ENCODE results near the gene TIGD6.

Gene TIGD6

DNA sequence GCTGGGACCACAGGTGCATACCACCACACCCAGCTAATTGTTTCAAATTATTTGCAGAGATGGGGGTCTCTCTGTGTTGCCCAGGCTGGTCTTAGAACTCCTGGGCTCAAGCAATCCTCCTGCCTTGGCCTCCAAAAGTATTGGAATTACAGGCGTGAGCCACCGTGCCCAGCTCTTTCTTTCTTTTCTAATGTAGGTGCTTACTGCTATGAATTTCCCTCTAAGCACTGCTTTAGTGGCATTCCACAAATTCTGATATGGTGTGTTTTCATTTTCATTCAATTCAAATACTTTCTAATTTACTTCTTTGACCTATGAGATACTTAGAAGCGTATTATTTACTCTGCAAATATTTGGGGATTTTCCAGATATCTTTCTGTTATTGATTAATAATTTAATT, 15.0 kb upstream of the TIGD6 start:
- no peak for FAIRE-seq

GRCh38 chr5:150014456-150014855, 14.0 kb upstream of the TIGD6 start:
- FAIRE-seq: no peak

DNA sequence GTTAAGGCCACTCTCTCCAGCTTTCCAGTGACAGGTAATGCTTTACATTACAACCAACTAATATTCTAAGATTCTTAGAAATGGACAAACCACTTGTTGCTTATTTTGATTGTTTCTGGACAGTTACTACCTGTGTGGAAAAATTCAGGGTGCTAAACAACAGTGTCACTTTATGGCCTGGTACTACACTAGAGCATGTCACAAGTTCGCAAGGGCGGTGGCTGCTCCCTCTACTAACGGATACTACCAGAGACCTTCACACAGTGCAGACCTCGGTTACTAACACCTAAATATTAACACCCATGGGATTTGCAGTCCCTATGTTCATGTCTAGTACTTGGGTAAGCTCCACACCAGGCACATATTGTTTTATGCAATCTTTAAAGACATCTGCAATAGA, 13.5 kb upstream of the TIGD6 start:
- FAIRE-seq: no peak

DNA sequence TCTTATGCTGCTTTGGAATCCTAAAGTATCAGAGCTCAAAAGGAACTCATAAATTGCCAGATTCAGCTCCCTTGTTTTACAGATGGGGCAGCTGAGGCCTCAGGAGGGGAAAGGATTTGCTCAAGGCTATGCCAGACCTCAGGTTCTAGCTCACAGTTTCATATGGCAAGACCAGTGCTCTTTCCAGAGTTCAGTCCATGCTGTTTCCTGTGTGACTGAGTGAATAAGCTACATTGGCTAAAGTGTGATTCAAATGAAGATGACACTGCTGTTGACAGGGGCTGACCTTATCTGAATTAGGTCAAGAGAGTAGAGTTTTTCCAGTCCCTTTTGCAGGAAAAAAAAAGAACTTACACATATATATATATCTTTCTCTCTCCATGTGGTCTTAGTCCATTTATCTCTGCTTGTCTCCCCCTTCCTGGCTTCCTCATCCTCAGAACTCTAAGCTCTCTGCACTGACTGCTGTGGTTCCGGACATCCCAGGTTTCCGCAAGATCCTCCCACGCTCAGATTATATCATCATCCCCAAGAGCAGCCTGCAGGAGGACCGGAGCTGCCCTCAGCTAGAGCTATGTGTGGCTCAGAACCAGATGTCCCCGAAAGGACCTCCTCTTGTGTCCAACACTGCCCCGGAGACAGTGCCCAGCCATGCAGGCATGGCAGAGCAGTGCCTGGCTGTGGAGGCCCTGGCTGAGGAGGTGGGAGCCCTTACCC, 9.4 kb upstream of the TIGD6 start:
- no peak for FAIRE-seq

- FAIRE-seq: no peak
These were observed 6.6 kb upstream of the TIGD6 start for GRCh38 chr5:150007050-150007449.

- FAIRE-seq: no peak
These were observed 5.9 kb upstream of the TIGD6 start for GRCh38 chr5:150006318-150006717.

DNA sequence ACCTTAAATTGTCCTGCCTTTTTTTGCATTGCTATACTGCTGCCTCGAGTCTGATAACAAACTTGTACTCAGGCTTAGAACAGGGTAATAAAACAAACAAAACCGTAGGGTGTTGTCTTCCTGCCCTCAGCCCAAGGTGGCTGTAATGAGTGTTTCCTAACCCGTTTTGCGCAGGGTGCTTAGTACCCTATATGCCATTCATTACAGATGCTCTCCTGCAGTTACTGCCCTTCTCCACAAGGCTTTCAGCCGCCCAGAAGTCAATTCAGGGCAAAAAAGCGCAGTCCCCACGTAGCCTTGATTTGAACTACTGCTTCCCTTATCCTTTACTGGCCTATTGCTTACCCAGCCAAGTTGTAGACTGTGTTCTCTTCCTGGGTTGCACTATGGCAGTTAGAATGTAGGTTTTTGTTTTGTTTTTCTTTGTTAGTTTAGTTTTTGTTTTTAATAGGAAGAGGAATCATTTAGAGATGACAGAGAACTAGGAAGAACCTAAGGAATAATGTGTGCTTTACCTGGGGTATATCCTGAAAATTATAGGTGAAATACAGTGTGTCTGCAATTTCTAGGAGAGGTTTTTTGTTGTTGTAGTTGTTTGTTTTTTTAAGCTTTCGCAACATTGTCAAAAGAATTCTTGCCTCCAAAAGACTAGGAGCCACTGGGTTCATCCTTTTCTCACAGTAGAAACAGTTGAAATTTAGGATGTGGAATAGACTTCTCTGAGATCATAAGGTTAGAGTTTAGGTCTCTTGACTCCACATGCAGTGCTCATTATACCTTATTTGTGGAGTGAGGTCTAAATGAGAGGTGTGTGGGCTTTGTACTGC, 1.4 kb upstream of the TIGD6 start:
- FAIRE-seq: no peak

GRCh38 chr5:150000990-150001659, 671 bp upstream of the TIGD6 start:
- FAIRE-seq: no peak

DNA sequence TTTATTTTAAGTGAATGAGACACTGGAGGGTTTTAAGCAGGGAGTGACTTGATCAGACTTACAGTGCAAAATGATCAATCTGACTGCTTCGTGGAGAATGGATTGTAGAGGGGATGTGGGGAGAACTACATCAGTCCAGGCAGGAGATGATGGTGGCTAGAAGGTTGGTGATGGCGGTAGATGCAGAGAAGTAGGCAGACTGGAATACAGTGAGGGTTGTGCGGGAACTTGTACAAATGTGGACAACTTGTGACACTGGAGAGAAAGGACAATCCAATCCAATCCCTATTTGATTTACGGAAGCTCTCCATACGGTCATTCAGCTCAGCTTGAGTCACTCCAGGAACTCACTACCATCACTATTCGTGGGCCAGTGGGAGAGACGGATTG, 593 bp downstream of the TIGD6 start:
- FAIRE-seq: no peak

- no peak for FAIRE-seq
These were observed 1.1 kb downstream of the TIGD6 start for GRCh38 chr5:149999359-149999758.

DNA sequence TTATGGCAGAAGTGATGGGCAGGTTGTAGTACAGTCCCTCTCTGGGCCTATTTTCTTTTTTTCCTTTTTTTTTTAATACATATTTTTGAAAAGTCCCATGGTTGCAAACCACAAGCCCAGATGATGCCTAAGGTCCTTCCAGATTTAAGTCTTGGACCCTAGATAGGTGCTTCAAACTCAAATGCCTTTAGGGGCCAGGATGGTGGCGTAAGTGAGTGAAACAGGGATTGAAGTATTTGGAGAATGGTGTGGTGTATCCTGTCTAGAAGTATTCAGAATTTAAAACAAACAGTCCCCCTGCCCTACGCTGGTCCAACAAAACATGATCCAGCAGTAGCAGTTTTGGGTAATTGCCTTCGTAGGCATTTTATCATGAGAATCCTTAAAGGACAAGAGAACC, 2.2 kb downstream of the TIGD6 start:
- FAIRE-seq: no peak

GRCh38 chr5:149996205-149996890, 4.1 kb downstream of the TIGD6 start:
- FAIRE-seq: no peak

DNA sequence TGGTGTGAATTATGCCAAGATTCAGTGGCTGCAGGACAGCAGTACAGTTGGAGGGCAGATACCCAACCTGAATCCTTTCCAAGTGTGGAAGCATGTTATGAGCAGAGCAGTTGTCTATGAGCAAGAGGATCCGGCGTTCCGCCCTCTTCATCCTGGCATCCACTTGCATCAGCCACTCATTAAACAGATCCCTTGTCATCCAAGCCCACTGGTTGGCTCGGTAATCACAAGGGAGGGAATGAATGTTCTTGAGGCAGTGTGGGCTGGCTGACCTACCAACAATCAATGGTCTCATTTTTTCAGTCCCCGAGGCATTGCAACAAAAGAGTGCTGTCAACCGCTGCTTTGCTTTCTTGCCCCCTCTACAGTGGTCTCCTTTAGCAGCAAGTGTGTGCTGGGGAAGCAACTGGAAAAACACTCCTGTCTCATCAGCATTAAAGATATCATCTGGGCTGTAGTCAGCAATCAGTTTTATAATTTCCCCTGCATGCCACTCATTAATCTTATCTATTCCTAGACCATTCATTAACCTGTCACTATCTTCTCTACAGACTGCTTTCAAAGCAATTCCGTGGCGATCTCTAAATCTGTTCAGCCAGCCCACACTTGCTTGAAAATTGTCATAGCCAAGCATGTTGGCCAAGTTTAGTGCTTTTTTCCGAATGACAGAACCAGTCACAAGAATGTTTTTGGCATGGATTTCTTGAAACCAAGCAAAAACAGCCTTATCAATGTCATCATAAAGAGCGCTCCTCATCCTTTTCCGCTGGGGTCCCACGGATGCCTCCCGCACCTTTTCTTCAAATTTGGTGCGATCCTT, 4.9 kb downstream of the TIGD6 start:
- FAIRE-seq: no peak

DNA sequence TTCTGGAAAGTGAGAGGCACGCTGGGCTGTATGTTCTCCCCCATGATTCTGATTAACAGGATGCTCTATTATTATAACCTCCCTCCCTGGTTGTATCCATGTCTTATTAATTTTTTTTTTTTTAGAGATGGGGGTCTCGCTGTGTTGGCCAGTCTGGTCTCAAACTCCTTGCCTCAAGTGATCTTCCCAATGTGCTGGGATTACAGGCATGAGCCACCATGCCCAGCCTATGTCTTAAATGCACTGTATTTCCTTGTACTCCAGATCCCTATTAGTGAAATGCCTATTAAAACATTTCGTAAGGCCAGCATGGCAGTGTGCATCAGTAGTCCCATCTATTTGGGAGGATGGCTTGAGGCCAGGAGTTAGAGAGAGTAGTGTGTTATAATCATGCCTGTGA, 7.0 kb downstream of the TIGD6 start:
- FAIRE-seq: no peak

- peak; percentile 74 for FAIRE-seq
These were observed 9.7 kb downstream of the TIGD6 start for GRCh38 chr5:149990518-149991376.

GRCh38 chr5:149988126-149988525, 12.3 kb downstream of the TIGD6 start:
- no peak for FAIRE-seq

DNA sequence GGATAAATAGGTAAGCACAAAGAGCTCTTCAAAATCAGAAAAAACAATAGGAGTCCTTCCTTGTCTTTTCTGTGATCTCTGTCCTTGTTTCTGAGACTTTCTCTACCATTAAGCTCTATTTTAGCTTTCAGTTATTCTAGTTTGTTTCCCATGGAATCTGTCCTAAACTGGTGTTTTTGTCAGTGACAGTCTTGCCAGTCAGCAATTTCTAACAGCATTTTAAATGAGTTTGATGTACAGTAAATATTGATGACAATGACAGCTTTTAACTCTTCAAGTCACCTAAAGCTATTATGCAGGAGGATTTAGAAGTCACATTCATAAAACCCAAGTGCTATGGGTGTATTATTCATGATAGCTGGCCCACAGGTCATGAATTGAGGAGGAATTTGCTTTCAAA, 17.9 kb downstream of the TIGD6 start:
- no peak for FAIRE-seq

GRCh38 chr5:149981206-149981605, 19.2 kb downstream of the TIGD6 start:
- FAIRE-seq: no peak

DNA sequence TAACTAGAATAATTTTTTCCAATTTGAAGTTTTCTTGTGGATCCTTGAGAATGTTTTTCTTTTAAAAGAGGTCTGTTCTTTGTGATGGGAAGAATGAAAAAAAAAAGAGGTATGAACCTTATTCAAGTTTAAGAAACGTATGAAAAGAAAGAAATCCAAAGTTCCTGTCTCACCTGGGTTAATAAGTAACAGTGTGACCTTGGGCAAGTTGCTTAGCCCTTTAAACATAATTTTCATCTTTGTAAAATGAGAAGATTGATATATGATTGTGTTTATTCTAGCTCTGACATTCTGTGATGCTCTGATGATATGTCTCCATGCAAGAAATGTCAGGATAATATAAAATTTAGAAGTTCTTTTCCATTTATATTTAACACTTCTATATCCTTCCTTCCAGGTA, 20.6 kb downstream of the TIGD6 start:
- no peak for FAIRE-seq

DNA sequence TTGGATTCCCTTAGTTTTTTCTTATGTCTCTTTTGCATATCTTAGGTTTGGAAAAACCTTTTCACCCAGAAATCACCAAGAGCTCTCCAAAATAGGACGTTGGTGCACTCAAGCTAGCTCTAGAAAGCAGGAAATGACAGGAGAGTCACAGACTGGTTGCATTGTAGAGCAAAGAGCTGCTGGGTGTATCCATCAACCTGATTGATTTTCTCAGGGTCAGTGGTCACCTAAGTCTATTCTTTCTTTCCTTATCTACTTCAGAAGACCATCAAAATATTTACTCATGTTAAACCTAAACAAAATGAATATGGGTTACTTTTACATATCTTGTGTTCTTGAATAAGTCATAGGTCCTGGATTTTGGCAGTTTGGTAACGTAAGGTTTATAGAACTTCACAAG, 25.0 kb downstream of the TIGD6 start:
- FAIRE-seq: no peak

- FAIRE-seq: no peak
These were observed 31.1 kb downstream of the TIGD6 start for GRCh38 chr5:149969181-149969930.

Measured in endometrium (tissue), 2 donors.